ENCODE measurements around the gene PLA2G4C. TPM values are rescaled to one million over a fixed set of nuclear protein-coding genes. Genes with fewer than 3 reads are reported as not detected.

PLA2G4C gene
- total and polyA plus RNA-seq, 7 experiments from 2014 or later, result 1.2 to 21.2 (median 6.4) TPM

GRCh38 chr19:48147597-48148175 lies 37.1 kb upstream of the PLA2G4C start:
- peaks cover 0 to 75% (median 5%) of the 10 kb centered on the region in 3 experiments for H3K36me3 ChIP-seq (ENCODE audit: control insufficient read depth in 2 of 3, insufficient read depth in 3 of 3, low read length in 3 of 3)

GRCh38 chr19:48139053-48139452 lies 28.4 kb upstream of the PLA2G4C start:
- Histone ChIP-seq H3K9me3 (ENCODE audit: control insufficient read depth in 2 of 3, low read length in 3 of 3) (no peaks in the 10 kb centered on the region), H3K27ac (ENCODE audit: low read depth, low read length) (no peak overlapping the region), H3K36me3 (ENCODE audit: control insufficient read depth in 2 of 3, insufficient read depth in 3 of 3, low read length in 3 of 3) (peaks cover 0 to 72% (median 5%) of the 10 kb centered on the region in 3 experiments), H3K27me3 (ENCODE audit: control insufficient read depth in 2 of 2, insufficient read depth in 2 of 2, low read length in 2 of 2) (no peaks in the 10 kb centered on the region), H3K4me3 (ENCODE audit: low read length) (no peak overlapping the region), H3K4me1 (ENCODE audit: control insufficient read depth in 2 of 2, insufficient read depth in 2 of 2, low read length in 2 of 2) (no peaks in the 10 kb centered on the region)
- ATAC-seq, result no peak
- Mint-ChIP-seq H3K27ac (peak overlapping the region in 1 of 9 donors; percentile 29), H3K4me1 (peaks cover 0 to 1% (median 0%) of the 10 kb centered on the region in 7 donors), H3K4me3 (no peak overlapping the region), H3K9me3 (peaks cover 0 to 4% (median 0%) of the 10 kb centered on the region in 11 donors), H3K27me3 (no peaks in the 10 kb centered on the region), H3K36me3 (peaks cover 9 to 43% (median 21%) of the 10 kb centered on the region in 5 donors)
- ChIA-PET CTCF (interaction anchor here (1.0 kb wide), 1 partner anchor 32 kb away, joined by 3 read pairs; no protein-coding TSS in a partner anchor), POLR2A (no interaction called here)
- intact Hi-C loops (cut with micrococcal nuclease), result no loop called here
- no peak for DNase-seq

More at GRCh38 chr19:48147597-48148175, 37.1 kb upstream of the PLA2G4C start:
- DNase-seq (no peak), ATAC-seq (no peak)
- Mint-ChIP-seq H3K4me1 (peaks cover 0 to 4% (median 0%) of the 10 kb centered on the region in 7 donors), H3K27me3 (no peaks in the 10 kb centered on the region), H3K4me3 (no peak overlapping the region), H3K9me3 (peaks cover 0 to 2% (median 0%) of the 10 kb centered on the region in 11 donors), H3K27ac (no peak overlapping the region), H3K36me3 (peaks cover 8 to 50% (median 13%) of the 10 kb centered on the region in 5 donors)
- Histone ChIP-seq H3K4me3 (ENCODE audit: low read length) (no peak overlapping the region), H3K27me3 (ENCODE audit: control insufficient read depth in 2 of 2, insufficient read depth in 2 of 2, low read length in 2 of 2) (no peaks in the 10 kb centered on the region), H3K27ac (ENCODE audit: low read depth, low read length) (no peak overlapping the region), H3K9me3 (ENCODE audit: control insufficient read depth in 2 of 3, low read length in 3 of 3) (no peaks in the 10 kb centered on the region), H3K4me1 (ENCODE audit: control insufficient read depth in 2 of 2, insufficient read depth in 2 of 2, low read length in 2 of 2) (no peaks in the 10 kb centered on the region)
- intact Hi-C loops (cut with micrococcal nuclease), result no loop called here
- ChIA-PET CTCF (interaction anchor here (0.6 kb wide), 1 partner anchor 118 kb away, joined by 3 read pairs; no protein-coding TSS in a partner anchor), POLR2A (no interaction called here)

- no peak overlapping the region for H3K4me3 ChIP-seq (ENCODE audit: low read length)
- Mint-ChIP-seq H3K27me3 (no peaks in the 10 kb centered on the region), H3K27ac (no peak overlapping the region), H3K4me1 (peaks cover 0 to 3% (median 0%) of the 10 kb centered on the region in 7 donors), H3K36me3 (peaks cover 8 to 32% (median 10%) of the 10 kb centered on the region in 5 donors), H3K4me3 (no peak overlapping the region), H3K9me3 (peaks cover 0 to 3% (median 0%) of the 10 kb centered on the region in 11 donors)
- H3K36me3 ChIP-seq (ENCODE audit: control insufficient read depth in 2 of 3, insufficient read depth in 3 of 3, low read length in 3 of 3), result peaks cover 0 to 70% (median 0%) of the 10 kb centered on the region in 3 experiments
- no peaks in the 10 kb centered on the region for H3K9me3 ChIP-seq (ENCODE audit: control insufficient read depth in 2 of 3, low read length in 3 of 3)
- intact Hi-C loops (cut with micrococcal nuclease), result no loop called here
- ChIA-PET POLR2A (no interaction called here), CTCF (no interaction called here)
- no peaks in the 10 kb centered on the region for H3K27me3 ChIP-seq (ENCODE audit: control insufficient read depth in 2 of 2, insufficient read depth in 2 of 2, low read length in 2 of 2)
- ATAC-seq (no peak), DNase-seq (no peak)
- H3K4me1 ChIP-seq (ENCODE audit: control insufficient read depth in 2 of 2, insufficient read depth in 2 of 2, low read length in 2 of 2), result no peaks in the 10 kb centered on the region
- H3K27ac ChIP-seq (ENCODE audit: low read depth, low read length), result no peak overlapping the region
Observed at GRCh38 chr19:48137411-48137810, 26.8 kb upstream of the PLA2G4C start.

- Mint-ChIP-seq H3K27ac (no peak overlapping the region), H3K27me3 (no peaks in the 10 kb centered on the region), H3K4me1 (peaks cover 0 to 3% (median 0%) of the 10 kb centered on the region in 7 donors), H3K9me3 (peaks cover 0 to 5% (median 0%) of the 10 kb centered on the region in 11 donors), H3K36me3 (peaks cover 9 to 34% (median 13%) of the 10 kb centered on the region in 5 donors), H3K4me3 (no peak overlapping the region)
- Histone ChIP-seq H3K4me3 (ENCODE audit: low read length) (no peak overlapping the region), H3K9me3 (ENCODE audit: control insufficient read depth in 2 of 3, low read length in 3 of 3) (no peaks in the 10 kb centered on the region), H3K36me3 (ENCODE audit: control insufficient read depth in 2 of 3, insufficient read depth in 3 of 3, low read length in 3 of 3) (peaks cover 0 to 75% (median 0%) of the 10 kb centered on the region in 3 experiments), H3K4me1 (ENCODE audit: control insufficient read depth in 2 of 2, insufficient read depth in 2 of 2, low read length in 2 of 2) (no peaks in the 10 kb centered on the region), H3K27ac (ENCODE audit: low read depth, low read length) (no peak overlapping the region), H3K27me3 (ENCODE audit: control insufficient read depth in 2 of 2, insufficient read depth in 2 of 2, low read length in 2 of 2) (no peaks in the 10 kb centered on the region)
- DNase-seq, result no peak
- ChIA-PET POLR2A (no interaction called here), CTCF (no interaction called here)
- no peak for ATAC-seq
- intact Hi-C loops (cut with micrococcal nuclease), result no loop called here
Observed at GRCh38 chr19:48136547-48136946, 25.9 kb upstream of the PLA2G4C start.

GRCh38 chr19:48135411-48135810 lies 24.8 kb upstream of the PLA2G4C start:
- Histone ChIP-seq H3K4me3 (ENCODE audit: low read length) (no peak overlapping the region), H3K36me3 (ENCODE audit: control insufficient read depth in 2 of 3, insufficient read depth in 3 of 3, low read length in 3 of 3) (peaks cover 0 to 80% (median 0%) of the 10 kb centered on the region in 3 experiments), H3K4me1 (ENCODE audit: control insufficient read depth in 2 of 2, insufficient read depth in 2 of 2, low read length in 2 of 2) (no peaks in the 10 kb centered on the region), H3K9me3 (ENCODE audit: control insufficient read depth in 2 of 3, low read length in 3 of 3) (no peaks in the 10 kb centered on the region), H3K27ac (ENCODE audit: low read depth, low read length) (no peak overlapping the region), H3K27me3 (ENCODE audit: control insufficient read depth in 2 of 2, insufficient read depth in 2 of 2, low read length in 2 of 2) (no peaks in the 10 kb centered on the region)
- H3K27me3 Mint-ChIP-seq, result no peaks in the 10 kb centered on the region
- intact Hi-C loops (cut with micrococcal nuclease), result no loop called here
- peaks cover 11 to 38% (median 15%) of the 10 kb centered on the region in 5 donors for H3K36me3 Mint-ChIP-seq
- no peak overlapping the region for H3K27ac Mint-ChIP-seq
- H3K9me3 Mint-ChIP-seq, result peaks cover 0 to 5% (median 0%) of the 10 kb centered on the region in 11 donors
- DNase-seq (no peak), ATAC-seq (no peak)
- H3K4me1 Mint-ChIP-seq, result peaks cover 0 to 3% (median 0%) of the 10 kb centered on the region in 7 donors
- H3K4me3 Mint-ChIP-seq, result no peak overlapping the region
- POLR2A ChIA-PET, result no interaction called here
- CTCF ChIA-PET, result no interaction called here

- no peaks in the 10 kb centered on the region for H3K27me3 ChIP-seq (ENCODE audit: control insufficient read depth in 2 of 2, insufficient read depth in 2 of 2, low read length in 2 of 2)
- no peak overlapping the region for H3K4me3 ChIP-seq (ENCODE audit: low read length)
- peaks cover 0 to 80% (median 3%) of the 10 kb centered on the region in 3 experiments for H3K36me3 ChIP-seq (ENCODE audit: control insufficient read depth in 2 of 3, insufficient read depth in 3 of 3, low read length in 3 of 3)
- ATAC-seq (no peak), DNase-seq (no peak)
- Mint-ChIP-seq H3K27ac (no peak overlapping the region), H3K27me3 (no peaks in the 10 kb centered on the region), H3K4me1 (peaks cover 0 to 5% (median 0%) of the 10 kb centered on the region in 7 donors), H3K36me3 (peaks cover 5 to 38% (median 19%) of the 10 kb centered on the region in 5 donors), H3K4me3 (no peak overlapping the region), H3K9me3 (peaks cover 0 to 6% (median 0%) of the 10 kb centered on the region in 11 donors)
- POLR2A ChIA-PET, result no interaction called here
- H3K4me1 ChIP-seq (ENCODE audit: control insufficient read depth in 2 of 2, insufficient read depth in 2 of 2, low read length in 2 of 2), result no peaks in the 10 kb centered on the region
- intact Hi-C loops (cut with micrococcal nuclease), result no loop called here
- CTCF ChIA-PET, result interaction anchor here (0.8 kb wide), 1 partner anchor 48 kb away, joined by 3 read pairs; no protein-coding TSS in a partner anchor
- no peaks in the 10 kb centered on the region for H3K9me3 ChIP-seq (ENCODE audit: control insufficient read depth in 2 of 3, low read length in 3 of 3)
- no peak overlapping the region for H3K27ac ChIP-seq (ENCODE audit: low read depth, low read length)
Observed at GRCh38 chr19:48133094-48133493, 22.5 kb upstream of the PLA2G4C start.

Data from naive thymus-derived CD4-positive, alpha-beta T cell (primary cell).